HCT116 (cell line): Measurements from ENCODE around the gene CBLB. TPM values are rescaled to one million over a fixed set of nuclear protein-coding genes. Genes with fewer than 3 reads are reported as not detected.

Source experiments
- ATAC-seq: fragments of 200-7000 bp; cut with Tn5 transposase; 2 replicates; pipeline ENCODE4 v1.9.1; 2020; ENCODE audit warnings: mild to moderate bottlenecking, moderate library complexity
- BruUV-seq: library from RNA; stranded (reverse); fragments of 400-500 nt; replicated peaks from 2 replicates; lab custom pipeline; 2021; lab: Mats Ljungman, UMichigan
- CTCF ChIA-PET: fragments of 300-600 bp; sonication (Branson Sonifier 250); formaldehyde crosslinking; loops from one replicate; lab custom pipeline; 2021; ENCODE audit warnings: antibody characterized with exemption; lab: Charles Lee
- POLR2A ChIA-PET: fragments of 300-600, 350-600 bp; sonication (Branson Sonifier 250); formaldehyde crosslinking; loops from one replicate; lab custom pipeline; 2021; ENCODE audit warnings: antibody characterized with exemption; lab: Charles Lee
- RAD21 ChIA-PET, 2 experiments: fragments of 300-600 bp; sonication (Branson Sonifier 250); formaldehyde crosslinking; loops; one replicate each; lab custom pipeline; 2023; ENCODE audit warnings: low total read pairs in 2 of 2; ENCODE audit not compliant: uncharacterized antibody in 2 of 2, unreplicated experiment in 2 of 2, low non-redundant PET in 1 of 2; lab: Charles Lee
- DNase-seq: peaks from one replicate; pipeline ENCODE4 v3.0.0-alpha.2; 2010; ENCODE audit warnings: low read depth, low spot score
- H2AFZ ChIP-seq: fragments of 200-600 bp; shearing (Covaris generic), sonication (generic); 2 replicates; pipeline ENCODE4 v1.6.1; 2017; ENCODE audit warnings: low read depth, mixed run types, mixed read lengths, antibody characterized with exemption, low read length; ENCODE audit not compliant: poor library complexity, severe bottlenecking
- H3K27ac ChIP-seq: 2 replicates; pipeline ENCODE4 v1.5.1; 2012; ENCODE audit warnings: low read depth, low read length
- H3K27me3 ChIP-seq: fragments of 200-600 bp; sonication (generic); 2 replicates; pipeline ENCODE4 v1.6.1; 2016; ENCODE audit warnings: mixed run types, low read length, mixed read lengths; ENCODE audit not compliant: insufficient read depth
- H3K36me3 ChIP-seq, 2 experiments: fragments of 200-500 bp in 1 of 2; fragments of 200-600 bp in 1 of 2; sonication (Bioruptor generic) in 1 of 2; sonication (generic) in 1 of 2; 2 replicates each; pipeline versions ENCODE4 v1.5.1 to v1.6.1; 2014 to 2016; ENCODE audit warnings: low read length in 2 of 2, inconsistent platforms in 1 of 2, mixed read lengths in 1 of 2, mixed run types in 1 of 2; ENCODE audit not compliant: insufficient read depth in 2 of 2, control insufficient read depth in 1 of 2
- H3K4me1 ChIP-seq, 2 experiments: fragments of 200-600 bp in 1 of 2; sonication (generic) in 1 of 2; 2 replicates each; pipeline versions ENCODE4 v1.5.1 to v1.6.1; 2012 to 2017; ENCODE audit warnings: low read length in 2 of 2, inconsistent platforms in 1 of 2, mild to moderate bottlenecking in 1 of 2, mixed read lengths in 1 of 2, mixed run types in 1 of 2, moderate library complexity in 1 of 2; ENCODE audit not compliant: insufficient read depth in 2 of 2, control insufficient read depth in 1 of 2
- H3K4me2 ChIP-seq: fragments of 200-600 bp; sonication (generic); 2 replicates; pipeline ENCODE4 v1.6.1; 2017; ENCODE audit warnings: mixed run types, low read length, mixed read lengths
- H3K4me3 ChIP-seq, 2 experiments: fragments of 200-600 bp in 1 of 2; sonication (generic) in 1 of 2; replicated peaks in 1 of 2; 2 replicates each; pipeline ENCODE4 v1.5.1; 2011 to 2016; ENCODE audit warnings: low read length in 2 of 2, control low read depth in 1 of 2, low read depth in 1 of 2, mild to moderate bottlenecking in 1 of 2, mixed read lengths in 1 of 2, mixed run types in 1 of 2
- H3K79me2 ChIP-seq: fragments of 200-600 bp; sonication (generic); 2 replicates; pipeline ENCODE4 v1.6.1; 2017; ENCODE audit warnings: mild to moderate bottlenecking, mixed run types, low read length, moderate library complexity, mixed read lengths; ENCODE audit not compliant: insufficient read depth
- H3K9ac ChIP-seq: fragments of 200-600 bp; sonication (generic); 2 replicates; pipeline ENCODE4 v1.6.1; 2016; ENCODE audit warnings: low read length, mixed read lengths
- H3K9me2 ChIP-seq: fragments of 200-600 bp; sonication (generic), shearing (Covaris generic); 2 replicates; pipeline ENCODE4 v1.6.1; 2017; ENCODE audit warnings: mixed run types, mild to moderate bottlenecking, moderate library complexity; ENCODE audit not compliant: insufficient read depth
- H3K9me3 ChIP-seq, 2 experiments: fragments of 200-500 bp in 1 of 2; fragments of 200-600 bp in 1 of 2; sonication (Bioruptor generic) in 1 of 2; sonication (generic) in 1 of 2; 2 replicates each; pipeline ENCODE4 v1.6.1; 2014 to 2017; ENCODE audit warnings: low read length in 2 of 2, mixed read lengths in 2 of 2, inconsistent platforms in 1 of 2, low read depth in 1 of 2, mild to moderate bottlenecking in 1 of 2, mixed run types in 1 of 2, moderate library complexity in 1 of 2; ENCODE audit not compliant: control insufficient read depth in 1 of 2, insufficient read depth in 1 of 2
- H4K20me1 ChIP-seq: fragments of 200-600 bp; sonication (generic), shearing (Covaris generic); 2 replicates; pipeline ENCODE4 v1.6.1; 2017; ENCODE audit warnings: mixed run types, mild to moderate bottlenecking, moderate library complexity; ENCODE audit not compliant: insufficient read depth
- FOSL1 ChIP-seq: IDR thresholded peaks from 2 replicates; pipeline ENCODE4 v1.6.1; 2012; ENCODE audit warnings: low read depth
- JUND ChIP-seq: IDR thresholded peaks from 2 replicates; pipeline ENCODE4 v1.6.1; 2012
- MAX ChIP-seq: IDR thresholded peaks from 2 replicates; pipeline ENCODE4 v1.6.1; 2012
- RAD21 ChIP-seq: IDR thresholded peaks from 2 replicates; pipeline ENCODE4 v1.6.1; 2012; ENCODE audit warnings: low read depth, mild to moderate bottlenecking
- REST ChIP-seq: IDR thresholded peaks from 2 replicates; pipeline ENCODE4 v1.6.1; 2012; ENCODE audit warnings: low read depth
- SIN3A ChIP-seq: IDR thresholded peaks from 2 replicates; pipeline ENCODE4 v1.6.1; 2012; ENCODE audit warnings: low read depth
- SP1 ChIP-seq: IDR thresholded peaks from 2 replicates; pipeline ENCODE4 v1.6.1; 2012; ENCODE audit warnings: low read depth
- SRF ChIP-seq: IDR thresholded peaks from 2 replicates; pipeline ENCODE4 v1.6.1; 2012; ENCODE audit warnings: low read depth
- TCF7L2 ChIP-seq: IDR thresholded peaks from 2 replicates; pipeline ENCODE4 v1.7.0; 2011; ENCODE audit warnings: borderline replicate concordance, inconsistent platforms; ENCODE audit not compliant: insufficient read depth, insufficient read length; ENCODE audit errors: extremely low read depth
- YY1 ChIP-seq: IDR thresholded peaks from 2 replicates; pipeline ENCODE4 v1.6.1; 2011; ENCODE audit warnings: low read length, low read depth, moderate library complexity, mild to moderate bottlenecking; ENCODE audit not compliant: insufficient replicate concordance; ENCODE audit errors: extremely low read depth
- intact Hi-C: fragments of 100-400 bp; cut with micrococcal nuclease; formaldehyde crosslinking; loops from 2 replicates; pipeline ENCODE4 v1.10.0; 2022
- total RNA-seq: library from RNA; stranded (reverse); gene quantifications from one replicate; pipeline ENCODE4 v1.2.1, GENCODE V29; 2021; ENCODE audit not compliant: unreplicated experiment

Gene CBLB
- total RNA-seq, 1 experiment from 2014 or later = 10.4 TPM

DNA sequence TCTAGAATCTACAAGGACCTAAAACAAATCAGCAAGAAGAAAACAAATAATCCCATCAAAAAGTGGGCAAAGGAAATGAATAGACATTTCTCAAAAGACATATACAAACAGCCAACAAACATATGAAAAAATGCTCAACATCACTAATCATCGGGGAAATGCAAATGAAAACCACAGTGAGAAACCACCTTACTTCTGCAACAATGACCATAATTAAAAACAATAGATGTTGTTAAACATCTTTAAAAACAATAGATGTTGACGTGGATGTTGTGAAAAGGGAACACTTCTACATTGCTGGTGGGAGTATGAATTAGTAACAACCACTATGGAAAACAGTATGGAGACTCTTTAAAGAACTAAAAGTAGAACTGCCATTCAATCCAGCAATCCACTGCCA, 96.2 kb downstream of the CBLB start:
- no TSS peak for BruUV-seq
- intact Hi-C loops = no loop called here
- no peak overlapping the region for H3K4me3 ChIP-seq

More for the DNA sequence above, 96.2 kb downstream of the CBLB start:
- no peak for ATAC-seq
- no peaks in the 10 kb centered on the region for H3K36me3 ChIP-seq
- no peak for TF ChIP-seq SP1
- no peak for TF ChIP-seq MAX
- TF ChIP-seq YY1 = no peak
- no peak for TF ChIP-seq SIN3A
- TF ChIP-seq SRF = no peak
- TF ChIP-seq FOSL1 = no peak
- no peak for TF ChIP-seq RAD21
- no peak for TF ChIP-seq JUND
- TF ChIP-seq TCF7L2 = no peak
- no peak for TF ChIP-seq REST
- TF ChIP-seq, all 23 proteins: peak for 0
- ChIA-PET CTCF (no interaction called here), RAD21 (no interaction called here), POLR2A (no interaction called here)
- H3K4me1 ChIP-seq = no peaks in the 10 kb centered on the region
- DNase-seq = no peak
- H3K27me3 ChIP-seq = no peaks in the 10 kb centered on the region
- H3K9ac ChIP-seq = no peak overlapping the region
- no peak overlapping the region for H3K27ac ChIP-seq
- no peaks in the 10 kb centered on the region for H3K9me3 ChIP-seq
- no peak overlapping the region for H3K4me2 ChIP-seq
- no peaks in the 10 kb centered on the region for H4K20me1 ChIP-seq
- no peaks in the 10 kb centered on the region for H3K9me2 ChIP-seq
- H3K79me2 ChIP-seq = no peaks in the 10 kb centered on the region
- H2AFZ ChIP-seq = no peak overlapping the region
